HG03135 (cell line): ENCODE data around the gene JOSD2.

Source experiments
- ATAC-seq: cut with Tn5 transposase; IDR thresholded peaks from one replicate; pipeline ENCODE4 v1.9.1; 2021; ENCODE audit warnings: mild to moderate bottlenecking, moderate library complexity; ENCODE audit not compliant: unreplicated experiment

JOSD2 gene

DNA sequence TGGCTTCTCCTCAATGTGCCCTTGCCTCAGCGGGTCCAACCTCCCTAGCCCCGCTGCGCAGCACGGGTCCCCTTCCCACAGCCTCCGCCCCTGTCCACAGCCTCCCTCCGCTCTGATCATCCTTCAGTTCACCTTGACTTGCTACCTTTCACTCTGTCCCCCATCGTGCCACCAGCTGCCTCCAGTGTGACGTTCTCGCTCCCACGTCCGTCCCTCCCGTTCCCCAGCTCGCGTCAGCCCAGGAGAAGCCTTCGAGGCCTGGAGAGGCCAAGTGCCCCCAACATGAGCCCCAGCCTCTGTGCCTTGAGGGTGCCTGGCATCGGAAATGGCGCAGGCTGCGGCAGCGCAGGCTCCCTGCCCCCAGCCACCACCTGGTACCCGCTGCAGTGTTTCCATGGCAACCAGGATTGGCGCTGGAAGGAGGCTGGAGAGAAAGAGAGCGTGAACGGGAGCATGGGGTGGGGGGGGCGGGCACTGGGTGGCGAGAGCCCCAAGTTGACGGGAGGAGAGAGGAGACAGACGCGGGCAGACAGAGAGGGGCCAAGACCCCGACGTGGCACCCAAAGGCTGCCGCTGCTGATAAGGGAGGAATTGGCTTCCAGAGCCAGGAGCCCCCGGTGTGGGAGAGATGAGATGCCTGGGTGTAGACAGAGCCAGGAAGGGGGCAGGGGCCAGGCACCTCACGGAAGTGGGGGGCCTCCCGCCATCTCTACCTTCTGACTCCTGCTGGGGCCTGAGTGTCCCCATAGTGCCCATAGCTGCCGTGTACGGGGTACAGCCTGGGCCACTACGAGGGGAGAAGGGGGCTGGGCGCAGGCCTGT lies 3.6 kb upstream of the JOSD2 start:
- ATAC-seq: no peak

DNA sequence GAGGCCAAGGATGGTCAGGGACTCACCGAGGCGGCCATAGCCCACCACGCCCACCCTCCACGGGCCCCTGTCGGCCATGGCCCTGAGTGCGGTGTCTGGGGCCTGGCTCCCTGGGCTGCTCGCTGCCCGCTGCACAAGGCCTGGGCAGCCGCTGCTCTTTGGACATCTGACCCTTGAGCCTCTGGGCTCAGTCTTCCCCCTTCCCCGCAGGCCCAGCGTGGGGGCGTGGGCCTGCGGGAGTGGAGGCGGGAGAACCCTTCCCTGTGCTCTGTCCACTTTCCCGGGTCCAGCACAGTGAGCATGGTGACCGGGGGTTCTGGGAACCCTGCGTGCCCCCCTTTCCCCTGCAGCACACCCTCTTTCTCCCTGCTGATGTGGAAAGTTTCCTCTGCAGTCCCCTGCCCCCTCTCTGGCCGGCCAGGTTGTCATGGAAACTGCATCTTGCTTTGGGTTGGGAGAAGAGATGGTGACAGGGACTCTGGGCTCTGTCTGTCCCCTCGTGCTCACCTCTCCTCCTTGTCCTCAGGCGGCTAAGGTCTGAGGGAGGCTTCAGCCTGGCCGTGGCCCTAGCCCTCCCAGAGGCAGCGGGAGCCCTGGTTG lies 2.9 kb upstream of the JOSD2 start, which contains the start of gene ASPDH:
TSS of gene ASPDH (minus strand) at position 168 of the 600 bp plus-strand sequence. CDS start at position 78, 90 bp downstream.
- no peak for ATAC-seq

DNA sequence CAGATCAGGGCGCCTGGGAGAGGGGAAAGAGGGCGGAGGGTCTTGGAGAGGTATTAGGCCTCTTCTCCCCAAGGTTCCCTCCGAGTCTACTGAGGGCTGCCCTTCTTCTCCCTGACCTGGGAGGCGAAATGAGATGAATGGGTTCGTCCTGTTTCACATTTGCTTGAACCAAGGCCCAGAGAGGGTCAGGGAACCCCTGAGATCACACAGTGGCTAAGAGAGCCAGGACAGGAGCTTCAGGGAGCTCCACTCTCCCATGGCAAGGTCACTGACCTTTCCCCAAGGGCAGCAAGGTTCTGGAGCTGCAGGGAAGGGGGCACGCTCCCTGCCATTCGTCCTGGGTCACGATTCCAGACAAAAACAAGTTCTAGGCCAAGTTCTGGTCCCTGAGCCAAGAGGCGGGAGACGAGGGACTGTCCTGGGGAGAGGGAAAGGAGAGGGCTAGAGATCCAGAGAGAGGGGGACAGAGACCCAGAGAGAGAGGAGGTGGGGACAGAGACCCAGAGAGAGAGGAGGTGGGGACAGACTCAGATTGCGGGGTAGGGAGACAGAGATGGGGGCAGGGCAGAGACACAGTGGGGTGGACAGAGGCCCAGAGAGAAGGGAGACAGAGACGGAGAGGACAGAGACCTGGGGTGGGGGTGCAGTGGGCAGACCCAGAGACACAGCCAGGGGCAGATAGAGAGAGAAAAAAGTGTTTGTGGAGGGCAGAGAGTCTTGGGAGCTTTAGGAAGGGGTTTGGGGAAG lies 2.2 kb upstream of the JOSD2 start:
- ATAC-seq: no peak

DNA sequence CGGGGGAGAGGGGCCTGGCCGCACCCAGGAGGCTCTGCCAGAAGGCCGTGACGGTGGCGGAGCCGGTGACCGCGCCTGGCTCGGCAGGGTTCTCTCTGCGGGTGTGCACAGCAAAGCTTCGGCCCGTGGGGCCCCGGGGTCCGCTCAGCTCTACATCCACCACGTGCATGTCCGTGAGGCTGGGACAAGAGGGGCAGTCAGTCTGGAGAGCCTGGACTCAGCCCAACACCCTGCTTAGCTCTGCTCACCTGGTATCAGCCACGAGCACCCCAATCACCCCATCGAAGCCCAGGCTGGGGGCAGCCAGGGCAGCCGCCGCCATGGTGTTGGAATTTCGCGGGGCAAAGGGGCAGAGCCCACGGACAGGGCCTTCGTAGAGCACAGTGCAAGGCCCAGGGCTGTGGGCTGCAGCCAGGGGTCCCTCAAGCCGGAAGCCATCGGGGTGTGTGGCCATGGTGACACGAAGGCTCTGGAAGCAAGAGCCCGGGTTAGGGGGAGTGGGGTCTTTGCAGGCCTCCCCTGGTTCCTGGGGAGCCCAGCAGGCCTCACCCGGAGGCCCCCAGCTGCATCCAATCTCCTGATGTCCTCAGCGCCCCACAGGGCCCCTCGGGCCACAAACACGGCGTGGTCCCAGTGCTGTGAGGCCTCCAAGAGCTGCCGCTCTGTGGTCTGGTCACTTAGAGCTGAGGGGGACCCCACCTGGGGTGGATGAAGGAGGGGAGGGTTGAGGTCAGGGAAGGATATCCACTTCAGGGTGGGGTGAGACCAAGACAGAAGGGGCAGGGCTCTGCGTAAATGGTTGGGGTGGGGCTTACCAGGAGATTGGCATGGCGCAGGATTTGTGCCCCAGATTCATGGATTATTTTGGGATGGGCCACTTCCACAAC lies 1.4 kb upstream of the JOSD2 start:
- no peak for ATAC-seq

DNA sequence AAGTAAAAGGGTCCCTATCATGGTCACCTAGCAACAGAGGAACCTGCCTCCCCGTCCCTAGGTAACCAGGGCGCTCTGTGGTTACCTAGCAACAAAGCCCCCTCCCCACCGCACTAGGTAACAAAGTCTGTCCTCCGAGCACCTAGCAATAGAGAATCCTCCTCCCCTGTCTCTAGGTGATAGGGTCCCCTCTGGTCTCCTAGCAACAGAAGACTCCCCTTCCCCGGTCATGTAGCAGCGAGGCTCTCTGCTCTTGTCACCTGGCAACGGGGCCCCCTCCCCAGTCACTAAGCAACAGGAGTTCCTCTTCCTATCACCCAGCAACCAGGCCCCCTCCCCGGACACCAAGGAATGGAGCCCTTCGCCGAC lies 307 bp downstream of the JOSD2 start:
- no peak for ATAC-seq

DNA sequence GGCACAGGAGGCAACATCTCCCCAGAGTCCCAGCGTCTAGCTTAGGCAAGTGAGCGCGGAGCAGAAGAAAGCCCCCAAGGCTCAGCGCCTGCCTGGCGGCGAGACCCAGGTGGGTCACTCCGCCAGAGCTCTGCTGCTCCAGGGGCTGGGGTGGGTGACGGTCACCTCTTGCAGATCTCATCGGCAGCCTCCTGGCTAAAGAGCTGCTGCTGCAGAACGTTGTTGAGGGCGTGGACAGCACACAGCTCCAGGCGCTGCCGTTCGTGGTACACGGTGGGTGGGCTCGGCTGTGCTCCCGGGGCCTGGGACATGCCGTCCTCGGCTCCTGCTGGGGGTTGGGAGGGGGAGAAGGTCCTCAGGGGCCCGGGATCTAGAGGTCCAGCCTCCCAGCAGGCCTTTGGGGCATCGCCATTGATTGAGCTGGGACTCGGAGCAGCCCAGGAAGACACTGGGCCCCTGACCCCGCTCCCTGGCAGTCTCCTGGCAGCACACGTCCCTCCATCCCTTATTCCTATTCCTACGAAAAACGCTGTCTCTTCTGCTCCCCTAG lies 795 bp downstream of the JOSD2 start:
- ATAC-seq: no peak

- no peak for ATAC-seq
These were observed 1.6 kb downstream of the JOSD2 start for GRCh38 chr19:50509366-50509765.

GRCh38 chr19:50508843-50509190 lies 2.2 kb downstream of the JOSD2 start:
- ATAC-seq: no peak

GRCh38 chr19:50507376-50507775 lies 3.6 kb downstream of the JOSD2 start:
- ATAC-seq: no peak

DNA sequence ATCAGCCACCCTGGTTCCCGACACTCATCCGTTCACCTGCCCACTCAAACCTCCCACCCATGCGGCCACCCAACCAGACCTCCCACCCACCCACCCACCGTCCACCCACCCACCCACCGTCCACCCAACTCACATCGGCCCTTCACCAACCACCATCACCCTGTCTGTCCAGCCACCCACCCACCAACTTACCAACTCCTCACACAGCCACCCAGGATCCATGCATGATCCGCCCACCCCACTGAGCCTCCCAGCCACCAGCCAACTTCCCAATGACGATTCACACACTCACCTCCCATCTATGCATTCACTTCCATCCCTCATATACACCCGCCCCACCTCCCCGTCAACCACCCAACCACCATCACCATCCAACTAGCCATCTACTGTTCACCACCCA lies 4.3 kb downstream of the JOSD2 start:
- ATAC-seq: no peak

GRCh38 chr19:50505856-50506611 lies 5.0 kb downstream of the JOSD2 start:
- no peak for ATAC-seq

DNA sequence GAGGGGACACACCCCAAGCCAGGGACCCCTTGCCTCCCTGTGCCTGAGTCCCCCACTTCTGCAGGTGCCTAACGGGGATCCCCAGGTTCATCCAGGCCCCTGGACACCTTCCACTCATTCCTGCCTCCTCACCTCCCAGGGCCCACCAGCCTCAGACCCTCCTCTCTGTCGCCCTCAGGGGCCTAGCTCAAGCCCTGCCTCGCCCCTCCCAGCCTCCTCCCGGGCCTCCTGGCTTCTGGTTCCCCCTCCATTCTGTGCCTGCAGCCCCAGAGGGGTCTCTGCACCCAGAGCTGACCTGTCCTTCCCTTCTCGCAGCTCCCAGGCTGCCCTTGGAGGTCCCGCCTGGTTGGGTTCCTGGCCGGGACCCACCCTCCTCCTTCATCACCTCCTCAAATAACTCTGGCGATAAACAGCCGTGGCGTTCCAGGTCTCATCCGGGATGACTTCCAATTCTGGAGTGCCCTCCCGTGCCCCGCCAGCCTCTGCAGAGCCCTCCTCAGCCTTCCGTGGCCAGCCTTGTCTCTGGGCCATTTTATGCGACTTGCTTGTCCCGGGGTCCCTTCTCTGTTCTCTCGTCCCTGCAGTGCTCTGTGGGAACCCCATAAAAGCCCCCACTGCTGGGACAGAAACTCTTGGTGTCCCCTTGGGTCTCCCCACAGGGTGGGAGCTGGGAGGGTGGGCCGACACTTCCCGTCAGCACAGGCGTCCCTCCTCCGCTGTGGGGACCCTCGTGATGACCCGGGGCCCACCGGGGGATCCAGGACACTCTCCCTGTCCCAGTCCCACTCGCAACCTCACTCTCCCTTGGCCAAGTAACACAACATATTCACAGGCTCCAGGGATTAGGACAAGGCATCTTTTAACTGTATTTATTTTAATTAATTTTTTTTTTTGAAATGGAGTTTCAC lies 9.2 kb downstream of the JOSD2 start:
- ATAC-seq: no peak

DNA sequence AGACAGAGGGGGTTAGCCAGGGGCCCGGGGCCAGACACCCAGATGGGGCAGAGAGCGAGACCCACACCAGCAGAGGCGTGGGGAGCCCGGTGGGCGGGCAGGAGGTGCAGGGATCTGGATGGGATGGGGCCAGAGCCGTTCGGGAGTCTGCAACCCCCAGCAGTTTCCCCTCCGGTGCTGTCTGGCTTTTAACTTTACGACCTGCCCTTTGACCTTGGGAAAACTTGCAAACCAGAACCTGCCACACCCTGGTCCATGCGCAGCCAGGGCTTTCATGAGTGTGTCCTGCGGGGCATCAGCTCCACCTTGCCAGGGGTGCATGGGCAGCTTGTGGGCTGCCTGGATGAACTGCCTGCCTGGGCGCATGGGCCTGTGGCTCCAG lies 9.8 kb downstream of the JOSD2 start:
- ATAC-seq: no peak

DNA sequence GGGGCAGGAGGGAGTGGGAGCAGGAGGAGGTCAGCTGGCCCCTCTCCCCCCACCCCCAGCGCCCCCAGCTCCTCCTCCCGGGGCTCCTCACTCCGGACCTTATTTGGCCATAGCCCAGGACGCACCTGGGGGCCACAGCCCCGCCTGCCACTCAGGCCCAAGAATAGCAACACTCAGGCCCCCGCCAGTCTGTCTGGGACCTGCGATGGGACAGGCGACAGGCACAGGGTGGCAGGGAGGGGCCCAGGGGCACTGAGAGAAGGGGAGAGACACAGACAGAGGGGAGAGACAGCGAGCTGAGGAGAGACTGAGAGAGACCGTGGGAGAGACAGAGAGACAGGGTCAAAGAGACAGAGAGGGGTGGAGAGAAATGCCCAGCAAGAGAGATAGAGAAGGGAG lies 10.2 kb downstream of the JOSD2 start:
- ATAC-seq: no peak

GRCh38 chr19:50500060-50500752 lies 10.8 kb downstream of the JOSD2 start:
- ATAC-seq: no peak

DNA sequence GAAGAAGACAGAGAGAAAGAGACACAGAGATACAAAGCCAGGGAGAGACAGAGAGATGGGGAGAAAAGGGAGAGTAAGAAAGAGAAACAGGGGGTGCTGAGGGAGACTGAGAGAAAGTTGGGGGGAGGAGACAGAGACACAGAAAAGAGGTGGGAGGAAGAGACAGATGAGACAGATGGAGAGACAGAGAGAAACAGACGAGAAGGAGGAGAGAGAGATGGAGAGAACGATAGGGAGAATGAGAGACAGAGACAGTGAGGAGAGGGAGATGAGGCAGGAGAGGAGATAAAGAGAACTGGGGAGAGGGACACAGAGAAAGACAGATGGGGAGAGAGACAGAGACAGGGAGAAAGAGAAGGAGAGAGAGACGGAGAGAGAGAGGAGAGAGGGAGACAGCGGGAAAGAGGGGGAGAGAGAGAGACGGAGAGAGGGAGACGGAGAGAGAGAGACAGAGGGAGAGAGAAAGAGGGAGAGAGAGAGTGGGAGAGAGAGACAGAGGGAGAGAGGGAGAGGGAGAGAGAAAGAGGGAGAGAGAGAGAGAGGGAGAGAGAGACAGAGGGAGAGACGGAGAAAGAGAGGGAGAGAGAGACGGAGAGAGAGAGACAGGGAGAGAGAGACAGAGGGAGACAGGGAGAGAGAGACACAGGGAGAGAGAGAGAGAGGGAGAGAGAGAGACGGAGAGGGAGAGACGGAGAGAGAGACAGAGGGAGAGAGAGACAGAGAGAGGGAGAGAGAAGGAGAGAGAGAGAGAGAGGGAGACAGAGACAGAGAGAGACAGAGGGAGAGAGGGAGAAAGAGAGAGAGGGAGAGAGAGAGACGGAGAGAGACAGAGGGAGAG lies 12.6 kb downstream of the JOSD2 start:
- no peak for ATAC-seq

GRCh38 chr19:50497022-50497405 lies 14.0 kb downstream of the JOSD2 start:
- ATAC-seq: no peak
